HEK293T (cell line): Measurements from ENCODE around the gene POU2AF3.
"Not testable (repeated sequence)": the region's sequence is repeated elsewhere in the genome, so short reads cannot be mapped to it uniquely, and the experiment has no call there.

ENCODE experiments used
- CTCF ChIA-PET: fragments of 350-600 bp; formaldehyde crosslinking; extraction: SDS; loops from one replicate; lab custom pipeline; 2021; ENCODE audit warnings: antibody characterized with exemption, inconsistent platforms; lab: Yijun Ruan, JAX
- POLR2A ChIA-PET: fragments of 350-600 bp; formaldehyde crosslinking; extraction: SDS; loops from one replicate; lab custom pipeline; 2020; ENCODE audit warnings: antibody characterized with exemption, inconsistent platforms; lab: Yijun Ruan, JAX
- DNase-seq: peaks from one replicate; pipeline ENCODE4 v3.0.0; 2012; ENCODE audit warnings: mixed read lengths; ENCODE audit errors: extremely low spot score
- ARNT ChIP-seq: fragments of 450-650 bp; IDR thresholded peaks from 2 replicates; pipeline ENCODE4 v1.6.1; 2017; ENCODE audit warnings: mild to moderate bottlenecking
- BHLHE40 ChIP-seq: fragments of 450-650 bp; IDR thresholded peaks from 2 replicates; pipeline ENCODE4 v1.6.1; 2016; ENCODE audit warnings: mild to moderate bottlenecking, moderate library complexity, borderline replicate concordance
- CTBP1 ChIP-seq: fragments of 450-650 bp; IDR thresholded peaks from 2 replicates; pipeline ENCODE4 v1.6.1; 2016; ENCODE audit warnings: borderline replicate concordance
- ELF4 ChIP-seq: fragments of 450-650 bp; IDR thresholded peaks from 2 replicates; pipeline ENCODE4 v1.6.1; 2017; ENCODE audit warnings: antibody characterized with exemption
- FOXA1 ChIP-seq: fragments of 450-650 bp; IDR thresholded peaks from 2 replicates; pipeline ENCODE4 v1.6.1; 2016; ENCODE audit warnings: mild to moderate bottlenecking
- FOXK2 ChIP-seq: fragments of 450-650 bp; IDR thresholded peaks from 2 replicates; pipeline ENCODE4 v1.6.1; 2016; ENCODE audit warnings: mild to moderate bottlenecking
- FOXM1 ChIP-seq: fragments of 450-650 bp; IDR thresholded peaks from 2 replicates; pipeline ENCODE4 v1.6.1; 2017; ENCODE audit warnings: mild to moderate bottlenecking, borderline replicate concordance
- HDGF ChIP-seq: fragments of 450-650 bp; IDR thresholded peaks from 2 replicates; pipeline ENCODE4 v1.6.1; 2017; ENCODE audit warnings: antibody characterized with exemption, borderline replicate concordance
- L3MBTL2 ChIP-seq: fragments of 450-650 bp; conservative IDR thresholded peaks from 2 replicates; pipeline ENCODE4 v1.6.1; 2016; ENCODE audit warnings: mild to moderate bottlenecking
- LEF1 ChIP-seq: fragments of 450-650 bp; IDR thresholded peaks from 2 replicates; pipeline ENCODE4 v1.6.1; 2017; ENCODE audit warnings: mild to moderate bottlenecking, borderline replicate concordance
- NFRKB ChIP-seq: fragments of 450-650 bp; IDR thresholded peaks from 2 replicates; pipeline ENCODE4 v1.6.1; 2016; ENCODE audit warnings: mild to moderate bottlenecking, moderate library complexity
- PKNOX1 ChIP-seq: fragments of 450-650 bp; IDR thresholded peaks from 2 replicates; pipeline ENCODE4 v1.6.1; 2016
- SP1 ChIP-seq: fragments of 450-650 bp; IDR thresholded peaks from 2 replicates; pipeline ENCODE4 v1.6.1; 2017
- SUZ12 ChIP-seq: fragments of 450-650 bp; IDR thresholded peaks from 2 replicates; pipeline ENCODE4 v1.6.1; 2016; ENCODE audit warnings: mild to moderate bottlenecking
- TARDBP ChIP-seq: fragments of 450-650 bp; IDR thresholded peaks from 2 replicates; pipeline ENCODE4 v1.6.1; 2016
- ZNF384 ChIP-seq: fragments of 450-650 bp; IDR thresholded peaks from 2 replicates; pipeline ENCODE4 v1.6.1; 2016

POU2AF3 gene

GRCh38 chr11:111259896-111260295 lies 38.5 kb upstream of the POU2AF3 start:
- POLR2A ChIA-PET = no interaction called here
- TF ChIP-seq FOXM1 (no peak), ELF4 (no peak), ARNT (no peak), CTBP1 (no peak), SP1 (no peak), PKNOX1 (no peak), FOXA1 (no peak), ZNF384 (no peak), SUZ12 (no peak), LEF1 (no peak), BHLHE40 (no peak), TARDBP (no peak), FOXK2 (no peak), L3MBTL2 (no peak)
- CTCF ChIA-PET = no interaction called here
- DNase-seq = no peak

GRCh38 chr11:111260811-111261210 lies 37.5 kb upstream of the POU2AF3 start:
- no peak for DNase-seq
- ChIA-PET POLR2A (no interaction called here), CTCF (no interaction called here)
- TF ChIP-seq SUZ12 (no peak), NFRKB (no peak), CTBP1 (no peak), TARDBP (no peak), BHLHE40 (no peak), FOXK2 (no peak), L3MBTL2 (no peak), ELF4 (no peak), HDGF (no peak), FOXA1 (no peak), ARNT (no peak), FOXM1 (no peak), LEF1 (no peak), SP1 (no peak)

GRCh38 chr11:111264646-111265045 lies 33.7 kb upstream of the POU2AF3 start:
- TF ChIP-seq BHLHE40 (no peak), ELF4 (no peak), PKNOX1 (no peak), SP1 (no peak), FOXM1 (no peak), TARDBP (no peak), ZNF384 (no peak)
- DNase-seq = no peak
- CTCF ChIA-PET = no interaction called here
- POLR2A ChIA-PET = no interaction called here

GRCh38 chr11:111265421-111265820 lies 32.9 kb upstream of the POU2AF3 start:
- ChIA-PET CTCF (interaction anchor here (0.6 kb wide), 1 partner anchor 165 kb away, joined by 4 read pairs; no protein-coding TSS in a partner anchor), POLR2A (no interaction called here)
- DNase-seq = no peak
- TF ChIP-seq ZNF384 (no peak), SP1 (no peak), BHLHE40 (no peak), NFRKB (no peak), LEF1 (no peak), L3MBTL2 (no peak), CTBP1 (no peak), SUZ12 (no peak), FOXM1 (no peak), ELF4 (no peak), HDGF (no peak), FOXK2 (no peak), TARDBP (no peak), ARNT (no peak), PKNOX1 (no peak), FOXA1 (no peak)

GRCh38 chr11:111268303-111268702 lies 30.0 kb upstream of the POU2AF3 start:
- POLR2A ChIA-PET, DNase-seq, CTCF ChIA-PET: not testable (repeated sequence)

GRCh38 chr11:111269146-111269868 lies 29.0 kb upstream of the POU2AF3 start:
- POLR2A ChIA-PET = no interaction called here
- no peak for DNase-seq
- TF ChIP-seq ELF4 (no peak), LEF1 (no peak), FOXK2 (no peak), SP1 (no peak), NFRKB (no peak), ZNF384 (no peak), HDGF (no peak), TARDBP (no peak), PKNOX1 (no peak), ARNT (no peak), FOXA1 (no peak)
- CTCF ChIA-PET = no interaction called here
